ENCODE data around the gene UBE2Q1.
A peak's percentile ranks its signal among the peaks of the same experiment; 100 is the strongest.

UBE2Q1 gene

GRCh38 chr1:154575951-154576566, 17.6 kb upstream of the UBE2Q1 start:
- DNase-seq: no peak

- no peak for DNase-seq
Measured at GRCh38 chr1:154575147-154575927, 16.9 kb upstream of the UBE2Q1 start.

- DNase-seq: no peak
Measured at GRCh38 chr1:154574716-154575115, 16.3 kb upstream of the UBE2Q1 start.

GRCh38 chr1:154573168-154573510, 14.7 kb upstream of the UBE2Q1 start:
- no peak for DNase-seq

GRCh38 chr1:154572468-154573167, 14.2 kb upstream of the UBE2Q1 start:
- no peak for DNase-seq

- no peak for DNase-seq
Measured at GRCh38 chr1:154571964-154572288, 13.5 kb upstream of the UBE2Q1 start.

- no peak for DNase-seq
Measured at GRCh38 chr1:154571244-154571963, 12.9 kb upstream of the UBE2Q1 start.

GRCh38 chr1:154568157-154568815, 9.8 kb upstream of the UBE2Q1 start:
- DNase-seq: no peak

GRCh38 chr1:154567386-154568156, 9.1 kb upstream of the UBE2Q1 start, which contains the start of gene CHRNB2:
CHRNB2 (plus strand) TSS chr1:154567778; CDS start chr1:154568045, 267 bp downstream.
- peak; percentile 24 to 69 (median 46) for DNase-seq

GRCh38 chr1:154565876-154566275, 7.4 kb upstream of the UBE2Q1 start:
- no peak for DNase-seq

GRCh38 chr1:154559466-154560044, 1.1 kb upstream of the UBE2Q1 start:
- peak; percentile 42 to 59 (median 47) for DNase-seq

GRCh38 chr1:154558720-154559465, 431 bp upstream of the UBE2Q1 start:
- DNase-seq: peak; percentile 96 to 99 (median 98)

GRCh38 chr1:154557248-154557938, 1.1 kb downstream of the UBE2Q1 start:
- no peak for DNase-seq

GRCh38 chr1:154556422-154556821, 2.0 kb downstream of the UBE2Q1 start:
- no peak for DNase-seq

GRCh38 chr1:154553056-154554030, 5.1 kb downstream of the UBE2Q1 start:
- no peak for DNase-seq

- no peak for DNase-seq
Measured at GRCh38 chr1:154552036-154552435, 6.4 kb downstream of the UBE2Q1 start.

GRCh38 chr1:154551474-154551873, 7.0 kb downstream of the UBE2Q1 start:
- DNase-seq: no peak

GRCh38 chr1:154550657-154551056, 7.8 kb downstream of the UBE2Q1 start:
- DNase-seq: no peak

GRCh38 chr1:154550070-154550469, 8.4 kb downstream of the UBE2Q1 start:
- no peak for DNase-seq
